ENCODE data around the gene GPR176. TPM values are rescaled to one million over a fixed set of nuclear protein-coding genes. Genes with fewer than 3 reads are reported as not detected.

The GPR176 gene
- polyA plus RNA-seq, 3 donors, result 0.08 to 0.18 TPM; not detected in 1

- Mint-ChIP-seq H3K27ac (no peak overlapping the region), H3K4me3 (no peak overlapping the region), H3K36me3 (no peaks in the 10 kb centered on the region), H3K27me3 (ENCODE audit: low read depth in 3 of 3) (peaks cover 0 to 8% (median 4%) of the 10 kb centered on the region in 3 donors), H3K9me3 (peaks cover 0 to 3% (median 0%) of the 10 kb centered on the region in 7 donors), H3K4me1 (peaks cover 5% of the 10 kb centered on the region)
- Histone ChIP-seq H3K36me3 (replicated peaks in 1 of 2; ENCODE audit: control insufficient read depth in 1 of 2, insufficient read depth in 2 of 2, low read length in 2 of 2) (no peaks in the 10 kb centered on the region), H3K4me3 (replicated peaks in 1 of 3; ENCODE audit: low read depth in 2 of 3, low read length in 3 of 3) (no peak overlapping the region), H3K27me3 (ENCODE audit: control insufficient read depth in 2 of 2, insufficient read depth in 2 of 2, low read length in 2 of 2) (no peaks in the 10 kb centered on the region), H3K4me1 (ENCODE audit: control insufficient read depth in 1 of 2, insufficient read depth in 2 of 2, low read length in 2 of 2) (no peaks in the 10 kb centered on the region), H3K79me2 (ENCODE audit: insufficient read depth, low read length) (no peaks in the 10 kb centered on the region), H3K9ac (ENCODE audit: insufficient read depth, low read length, poor library complexity, severe bottlenecking) (no peak overlapping the region), H2AFZ (ENCODE audit: insufficient read depth, low read depth, low read length, poor library complexity, severe bottlenecking) (no peak overlapping the region), H3K27ac (ENCODE audit: low read depth in 1 of 2, low read length in 2 of 2) (no peak overlapping the region), H3K9me3 (replicated peaks in 1 of 2; ENCODE audit: control insufficient read depth in 1 of 2, insufficient read depth in 1 of 2, low read length in 2 of 2) (no peaks in the 10 kb centered on the region), H4K20me1 (ENCODE audit: insufficient read depth, low read length) (no peaks in the 10 kb centered on the region), H3K4me2 (replicated peaks; ENCODE audit: extremely low read depth, low read length, poor library complexity, severe bottlenecking) (no peak overlapping the region)
- intact Hi-C loops (cut with micrococcal nuclease), result no loop called here
- DNase-seq, result no peak
- TF ChIP-seq, protein P1, sequence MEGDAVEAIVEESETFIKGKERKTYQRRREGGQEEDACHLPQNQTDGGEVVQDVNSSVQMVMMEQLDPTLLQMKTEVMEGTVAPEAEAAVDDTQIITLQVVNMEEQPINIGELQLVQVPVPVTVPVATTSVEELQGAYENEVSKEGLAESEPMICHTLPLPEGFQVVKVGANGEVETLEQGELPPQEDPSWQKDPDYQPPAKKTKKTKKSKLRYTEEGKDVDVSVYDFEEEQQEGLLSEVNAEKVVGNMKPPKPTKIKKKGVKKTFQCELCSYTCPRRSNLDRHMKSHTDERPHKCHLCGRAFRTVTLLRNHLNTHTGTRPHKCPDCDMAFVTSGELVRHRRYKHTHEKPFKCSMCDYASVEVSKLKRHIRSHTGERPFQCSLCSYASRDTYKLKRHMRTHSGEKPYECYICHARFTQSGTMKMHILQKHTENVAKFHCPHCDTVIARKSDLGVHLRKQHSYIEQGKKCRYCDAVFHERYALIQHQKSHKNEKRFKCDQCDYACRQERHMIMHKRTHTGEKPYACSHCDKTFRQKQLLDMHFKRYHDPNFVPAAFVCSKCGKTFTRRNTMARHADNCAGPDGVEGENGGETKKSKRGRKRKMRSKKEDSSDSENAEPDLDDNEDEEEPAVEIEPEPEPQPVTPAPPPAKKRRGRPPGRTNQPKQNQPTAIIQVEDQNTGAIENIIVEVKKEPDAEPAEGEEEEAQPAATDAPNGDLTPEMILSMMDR (IDR thresholded peaks at IDR 0.05), result no peak
- no CpG with 5 or more reads among the region's 1 CpG for WGBS (ENCODE audit: insufficient coverage)
Observed at GRCh38 chr15:39852250-39852649, 67.8 kb downstream of the GPR176 start.

- intact Hi-C loops (cut with micrococcal nuclease), result no loop called here
- Histone ChIP-seq H3K27ac (ENCODE audit: low read depth in 1 of 2, low read length in 2 of 2) (no peak overlapping the region), H3K4me2 (replicated peaks; ENCODE audit: extremely low read depth, low read length, poor library complexity, severe bottlenecking) (no peak overlapping the region), H3K36me3 (replicated peaks in 1 of 2; ENCODE audit: control insufficient read depth in 1 of 2, insufficient read depth in 2 of 2, low read length in 2 of 2) (no peaks in the 10 kb centered on the region), H3K9ac (ENCODE audit: insufficient read depth, low read length, poor library complexity, severe bottlenecking) (no peak overlapping the region), H3K4me3 (replicated peaks in 1 of 3; ENCODE audit: low read depth in 2 of 3, low read length in 3 of 3) (no peak overlapping the region), H4K20me1 (ENCODE audit: insufficient read depth, low read length) (no peaks in the 10 kb centered on the region), H3K79me2 (ENCODE audit: insufficient read depth, low read length) (no peaks in the 10 kb centered on the region), H3K27me3 (ENCODE audit: control insufficient read depth in 2 of 2, insufficient read depth in 2 of 2, low read length in 2 of 2) (no peaks in the 10 kb centered on the region), H3K9me3 (replicated peaks in 1 of 2; ENCODE audit: control insufficient read depth in 1 of 2, insufficient read depth in 1 of 2, low read length in 2 of 2) (no peaks in the 10 kb centered on the region), H3K4me1 (ENCODE audit: control insufficient read depth in 1 of 2, insufficient read depth in 2 of 2, low read length in 2 of 2) (no peaks in the 10 kb centered on the region), H2AFZ (ENCODE audit: insufficient read depth, low read depth, low read length, poor library complexity, severe bottlenecking) (no peak overlapping the region)
- H3K27ac Mint-ChIP-seq, result no peak overlapping the region
- peaks cover 0 to 8% (median 4%) of the 10 kb centered on the region in 3 donors for H3K27me3 Mint-ChIP-seq (ENCODE audit: low read depth in 3 of 3)
- no peak for DNase-seq
- H3K4me1 Mint-ChIP-seq, result peaks cover 2% of the 10 kb centered on the region
- H3K36me3 Mint-ChIP-seq, result no peaks in the 10 kb centered on the region
- peaks cover 0 to 3% (median 0%) of the 10 kb centered on the region in 7 donors for H3K9me3 Mint-ChIP-seq
- 87% methylated on average over 2 of the region's 7 CpGs for WGBS (ENCODE audit: insufficient coverage)
- TF ChIP-seq, protein P1 (IDR thresholded peaks at IDR 0.05), result no peak
- no peak overlapping the region for H3K4me3 Mint-ChIP-seq
Observed at GRCh38 chr15:39851500-39852092, 68.5 kb downstream of the GPR176 start.
